Stimulated activated CD8-positive, alpha-beta memory T cell treated with anti-CD3 and anti-CD28 coated beads, Interleukin-15, amount 100 ng/mL, for 1 hour (primary cell): Measurements from ENCODE around the gene MAP2K5.

Experiments used
- DNase-seq: peaks from one replicate; pipeline ENCODE4 v3.0.0-alpha.2; 2020; ENCODE audit warnings: low read depth

MAP2K5 gene

DNA sequence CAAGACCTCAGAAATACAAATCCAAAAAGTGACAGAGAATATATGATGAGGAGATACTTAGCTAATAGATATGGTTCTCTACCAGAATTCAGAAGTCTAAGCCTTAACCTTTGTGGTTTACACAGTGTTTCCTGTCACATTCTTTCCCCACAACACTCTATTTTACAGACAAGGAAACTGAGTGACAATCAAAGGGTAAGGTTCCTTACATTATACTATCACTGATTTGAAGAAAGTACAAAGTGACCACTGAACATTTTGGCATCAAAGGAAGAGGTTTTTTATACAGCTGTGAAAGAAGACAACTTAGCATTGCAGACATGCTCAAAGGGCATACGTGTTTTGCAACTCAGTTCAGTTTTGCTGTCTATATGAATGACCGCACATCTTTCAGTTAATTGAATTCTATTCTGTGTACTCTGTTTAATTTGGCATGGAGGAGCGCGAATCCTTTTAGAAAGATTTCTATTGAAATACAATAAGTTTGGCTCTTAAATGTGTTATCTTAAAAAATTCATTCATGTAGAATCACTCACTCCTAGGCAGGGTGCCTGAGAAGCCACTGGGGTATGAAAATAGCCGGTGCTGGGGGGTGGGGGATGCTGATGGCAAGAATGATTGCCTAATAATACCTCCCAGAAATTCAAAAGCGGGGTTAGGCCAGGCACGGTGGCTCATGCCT, 216.3 kb downstream of the MAP2K5 start:
- DNase-seq = no peak

DNA sequence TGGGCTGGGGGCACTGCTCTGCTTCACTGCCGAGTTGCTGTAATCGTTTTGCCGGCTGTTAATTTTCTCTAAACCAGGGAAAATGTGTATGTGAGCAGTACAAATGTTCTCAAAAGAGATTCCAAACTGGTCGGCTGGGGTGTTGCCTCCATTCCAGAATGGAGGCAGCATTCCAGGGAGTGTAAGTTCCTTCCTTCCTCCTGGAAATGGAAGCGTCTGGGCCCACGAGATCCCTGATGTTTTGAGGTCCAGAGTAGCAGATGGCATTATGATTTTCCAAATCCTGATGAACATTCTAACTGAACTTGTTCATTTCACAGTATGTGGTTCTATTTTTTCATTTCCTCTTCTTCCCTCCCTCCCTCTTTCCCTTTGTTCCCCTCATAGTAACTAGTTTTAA, 218.4 kb downstream of the MAP2K5 start:
- DNase-seq = no peak

DNA sequence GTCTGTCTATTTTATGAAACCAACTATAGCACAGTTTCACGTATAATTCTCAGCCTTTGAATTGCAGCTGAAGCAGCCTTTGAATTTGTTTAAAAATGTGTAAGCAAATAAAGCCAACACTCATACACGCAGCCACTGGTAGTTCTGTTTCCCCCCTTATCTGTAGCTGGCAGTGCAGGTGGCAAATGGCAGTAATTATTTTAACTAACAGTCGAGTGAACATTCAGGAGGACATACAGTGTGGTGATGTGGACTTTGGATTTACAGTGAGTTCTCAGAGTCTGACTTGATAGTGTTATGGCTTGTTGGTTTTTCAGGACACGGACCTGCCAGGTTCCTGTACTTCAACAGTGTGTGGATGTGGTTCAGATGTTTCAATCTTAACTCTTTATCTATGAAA, 218.8 kb downstream of the MAP2K5 start:
- no peak for DNase-seq

DNA sequence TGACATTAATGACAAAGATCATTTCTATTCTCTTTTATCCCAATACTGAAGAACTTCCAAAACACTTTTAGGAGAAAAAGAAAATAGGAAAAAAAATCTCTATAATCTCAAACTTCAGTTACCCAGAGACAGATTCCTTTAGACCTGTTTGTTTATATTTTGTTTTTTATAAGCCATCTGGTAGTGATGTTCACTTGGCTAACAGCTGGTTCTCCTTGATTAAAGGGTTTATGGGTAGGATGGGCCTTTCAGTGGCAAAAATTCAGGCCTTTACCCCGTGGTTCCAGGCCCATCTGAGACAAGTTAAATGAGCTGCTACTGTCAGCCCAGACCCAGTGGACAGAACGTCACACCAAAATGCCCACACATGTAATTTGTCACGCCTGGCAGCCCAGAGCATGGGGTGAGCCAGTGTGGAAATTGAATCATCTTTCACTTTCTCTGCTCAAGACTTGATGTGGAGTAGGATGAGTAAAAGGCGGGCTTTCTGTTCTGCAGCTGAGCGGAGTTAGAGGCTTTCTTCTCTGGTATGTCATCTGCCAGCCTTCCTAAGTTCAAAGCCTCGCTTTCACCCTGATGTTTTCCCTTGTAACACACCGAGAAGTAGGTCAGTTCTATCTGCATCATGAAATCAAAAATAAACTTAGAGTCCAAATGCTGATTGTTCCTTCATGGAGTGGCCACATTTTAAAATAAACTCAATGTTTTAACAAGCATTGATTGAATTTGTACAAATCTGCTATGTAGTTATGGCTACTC, 220.3 kb downstream of the MAP2K5 start:
- DNase-seq = no peak

DNA sequence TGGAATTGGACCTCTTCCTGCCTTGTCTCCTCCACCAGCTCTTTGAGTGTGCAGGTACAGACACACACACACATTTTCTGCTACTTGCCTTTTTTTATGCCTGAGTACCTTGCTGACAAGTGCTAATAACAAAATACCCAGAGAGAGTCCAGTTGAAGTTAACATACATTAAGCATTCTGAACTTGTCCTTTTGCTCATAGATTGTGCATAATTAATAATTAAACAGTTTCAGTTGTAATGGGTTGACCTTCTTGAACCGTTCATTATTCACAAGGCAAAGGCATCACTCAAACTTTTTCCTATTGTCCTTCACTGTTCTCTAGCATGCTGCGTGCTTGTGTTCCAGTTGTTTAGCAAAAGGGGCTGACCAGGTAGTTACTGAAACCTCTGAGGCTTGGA, 223.2 kb downstream of the MAP2K5 start:
- no peak for DNase-seq

DNA sequence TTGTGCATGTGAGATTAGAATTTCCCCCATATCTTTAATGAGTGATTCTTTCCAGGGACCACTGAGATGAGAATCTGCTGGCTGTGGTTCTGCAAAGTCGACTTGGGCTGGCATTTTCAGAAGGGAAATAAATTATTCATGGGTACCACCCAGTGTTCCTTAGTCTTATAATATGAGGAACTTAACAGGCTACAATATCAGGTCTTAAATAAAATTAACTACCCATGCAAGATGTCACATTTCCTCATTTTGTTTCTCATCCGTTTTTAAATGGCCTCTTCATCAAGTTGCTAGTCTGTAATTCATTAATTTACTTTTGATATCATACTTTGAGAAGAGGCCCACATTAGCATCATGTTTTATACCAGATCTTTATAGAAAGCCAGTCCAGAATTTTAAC, 224.5 kb downstream of the MAP2K5 start:
- DNase-seq = no peak

DNA sequence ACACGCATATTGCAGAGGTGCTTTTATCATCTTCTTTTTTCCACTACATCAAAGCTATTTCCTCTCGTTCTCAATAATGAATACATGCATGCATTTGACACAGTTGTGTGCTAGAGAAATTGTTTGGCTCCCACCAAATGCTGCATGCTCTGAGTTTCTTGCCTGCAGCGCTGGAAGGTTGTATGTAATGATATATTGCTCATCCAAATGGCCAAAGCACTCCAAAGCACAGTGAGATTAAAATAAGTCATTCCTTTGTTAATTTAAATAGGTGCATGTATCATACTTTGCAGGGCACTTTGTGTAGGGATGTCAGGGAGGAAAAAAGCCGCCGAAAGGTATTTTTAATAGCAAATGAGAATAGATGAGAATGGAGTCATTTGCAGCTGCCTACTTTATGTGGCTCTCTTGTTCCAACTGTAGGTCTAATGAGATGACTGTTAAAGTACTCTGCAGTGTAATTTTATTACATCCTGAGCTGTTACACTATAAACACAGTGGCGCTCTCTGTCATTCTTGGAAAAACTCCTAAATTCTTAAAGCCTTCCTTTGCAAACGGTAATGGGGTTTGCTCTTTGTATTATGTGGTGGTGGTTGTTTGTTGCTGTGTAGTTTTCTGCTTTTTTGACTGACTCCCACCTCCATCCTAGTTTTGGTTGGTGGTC, 225.9 kb downstream of the MAP2K5 start:
- DNase-seq = no peak

DNA sequence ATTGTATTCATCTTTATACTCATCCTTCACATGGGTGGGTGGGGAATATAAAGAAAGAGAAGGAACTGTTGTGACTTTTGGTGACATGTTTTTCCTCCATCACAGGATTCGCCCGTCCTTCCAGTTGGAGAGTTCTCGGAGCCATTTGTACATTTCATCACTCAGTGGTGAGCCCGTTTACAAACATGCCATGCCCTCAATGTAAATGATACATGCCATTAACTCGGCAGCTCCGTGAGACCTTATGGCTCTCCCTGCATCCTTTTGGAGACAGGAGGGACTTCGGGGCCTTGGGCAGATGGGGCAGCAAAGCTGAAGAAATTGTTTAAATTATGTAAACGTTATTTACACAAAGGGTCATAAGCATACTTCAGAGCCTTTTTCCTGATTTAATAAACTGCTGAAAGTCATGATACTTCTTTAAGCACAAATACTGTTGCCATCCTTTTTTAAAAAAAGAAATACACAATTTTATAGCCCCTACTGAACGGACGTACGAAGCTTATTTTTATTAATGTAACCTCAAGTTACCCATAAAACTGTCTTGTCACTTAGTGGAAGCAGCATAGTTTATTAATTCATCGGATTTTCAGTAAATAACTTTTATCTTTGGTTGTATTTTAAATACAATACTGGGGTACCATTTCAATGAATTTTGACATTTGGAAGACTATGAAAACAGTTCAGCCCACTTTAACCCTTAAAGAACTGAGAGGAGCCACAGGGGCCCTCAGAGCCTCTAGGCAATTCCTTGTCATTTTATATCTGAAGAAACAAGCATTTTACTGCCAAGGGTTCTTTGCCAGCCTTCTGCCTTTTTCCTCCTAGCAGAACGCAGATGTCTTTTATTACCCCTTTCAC, 227.2 kb downstream of the MAP2K5 start:
- DNase-seq = no peak

DNA sequence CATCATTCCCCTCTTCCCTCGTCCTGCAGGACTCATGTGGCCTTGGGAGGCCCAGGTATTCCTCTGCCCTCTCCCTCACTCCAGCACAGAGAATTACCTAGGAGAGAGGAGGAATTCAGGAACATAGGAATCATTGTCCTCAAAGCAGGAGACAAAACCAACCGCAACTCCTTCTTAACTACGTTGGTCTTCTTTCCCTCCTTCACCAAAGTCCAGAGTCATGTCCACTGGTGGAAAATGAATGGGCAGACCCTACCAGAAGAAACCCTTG, 227.8 kb downstream of the MAP2K5 start:
- DNase-seq = no peak

DNA sequence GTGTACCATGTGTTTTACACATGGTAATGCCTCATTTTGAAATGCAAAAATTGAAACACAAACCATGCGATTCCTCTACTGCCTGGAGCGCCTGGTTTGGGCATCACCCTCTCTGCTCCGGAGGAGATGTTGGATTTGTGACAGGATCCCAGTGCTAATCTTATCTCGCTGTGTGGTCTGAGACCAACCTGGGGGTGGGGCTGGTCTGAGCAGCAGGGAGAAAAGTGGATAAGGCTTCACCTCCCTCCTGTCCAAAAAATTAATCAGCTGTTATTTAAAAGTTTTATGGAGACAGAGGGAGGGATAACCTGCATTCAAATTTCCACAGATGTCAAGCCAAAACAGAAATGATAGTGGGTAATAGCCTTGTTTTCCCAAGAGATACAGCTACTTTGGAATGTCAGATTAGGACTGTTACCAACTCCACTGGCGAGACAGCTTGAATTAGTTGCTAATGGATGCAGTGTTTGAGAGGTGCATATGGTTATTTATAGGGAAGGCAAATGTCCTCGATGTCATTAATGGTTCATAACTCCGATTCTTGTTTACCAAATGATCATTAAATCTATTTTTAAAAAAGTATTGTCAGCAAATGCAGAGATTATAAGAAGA, 228.8 kb downstream of the MAP2K5 start:
- no peak for DNase-seq

DNA sequence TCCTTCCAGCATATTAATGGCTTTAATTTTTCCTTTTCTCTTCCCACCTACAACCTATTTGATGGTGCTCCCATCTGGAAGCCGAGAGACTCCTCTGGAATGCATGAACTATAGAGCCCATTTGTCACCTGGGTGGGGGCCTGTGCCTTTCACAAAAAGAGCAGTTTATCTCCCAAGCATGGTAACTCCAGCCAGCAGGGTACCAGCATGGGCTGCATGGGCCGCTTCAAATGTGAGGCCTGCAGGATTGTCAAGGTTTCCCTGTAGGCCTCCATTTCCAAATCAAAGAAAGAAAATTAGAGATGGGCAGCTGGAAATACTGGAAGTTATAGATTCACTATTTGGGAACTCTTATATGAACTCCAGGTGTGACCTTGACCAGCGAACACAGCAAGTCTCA, 232.1 kb downstream of the MAP2K5 start:
- DNase-seq = no peak

DNA sequence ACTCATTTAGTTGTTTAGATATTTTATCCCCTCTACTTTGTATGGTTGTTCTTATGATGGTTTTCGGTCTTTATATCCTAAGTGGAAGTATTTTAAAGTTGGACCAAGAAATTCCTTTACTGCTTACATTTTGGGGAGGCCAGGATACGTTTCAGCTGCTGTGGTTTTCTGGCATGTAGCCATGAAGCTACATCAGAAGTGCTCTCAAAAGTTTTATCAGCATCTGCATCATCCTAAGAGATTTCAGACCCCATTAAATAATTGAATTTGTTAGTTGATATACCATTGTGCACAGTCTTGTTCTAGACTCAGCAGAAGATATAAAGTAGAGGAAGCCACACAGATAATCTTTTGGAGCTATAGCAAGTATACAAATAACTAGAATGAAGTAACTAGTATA, 232.7 kb downstream of the MAP2K5 start:
- no peak for DNase-seq

DNA sequence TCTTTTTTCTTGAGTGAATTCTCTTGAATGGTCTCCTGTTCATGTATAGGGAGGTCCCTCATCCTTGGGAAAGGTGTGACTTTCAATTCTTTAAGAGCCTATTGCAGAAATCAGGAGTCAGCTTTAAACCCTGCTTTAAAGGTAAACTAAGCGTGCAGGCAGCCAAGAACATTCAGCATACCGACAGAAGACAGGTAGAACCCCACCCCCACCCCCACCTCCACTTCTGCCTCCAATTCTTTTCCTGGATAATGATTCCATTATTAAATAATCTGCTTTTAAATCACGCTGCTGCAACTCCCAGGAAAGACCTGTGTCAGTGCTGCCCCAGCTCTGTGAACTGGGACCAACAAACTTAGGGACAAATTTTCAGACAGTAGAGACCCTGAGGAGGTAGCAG, 233.5 kb downstream of the MAP2K5 start:
- no peak for DNase-seq

DNA sequence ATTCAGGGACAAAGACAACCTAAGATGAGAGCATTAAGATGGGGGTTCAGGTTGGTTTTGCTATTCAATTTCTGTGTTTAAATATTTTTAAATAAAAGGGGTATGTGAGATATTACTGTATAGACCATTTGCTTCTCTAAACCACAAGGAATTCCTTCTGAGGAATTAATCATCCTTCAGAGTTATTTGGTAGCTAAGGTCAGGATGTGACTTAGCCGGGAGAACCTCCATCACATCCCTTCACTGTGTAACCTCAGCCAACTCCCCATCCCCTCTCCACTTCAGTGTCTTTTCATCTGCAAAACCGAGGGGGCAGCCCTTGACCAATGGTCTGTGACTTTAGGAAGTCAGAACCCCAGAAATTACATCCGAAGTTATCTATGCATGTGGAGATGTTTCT, 234.1 kb downstream of the MAP2K5 start:
- no peak for DNase-seq

DNA sequence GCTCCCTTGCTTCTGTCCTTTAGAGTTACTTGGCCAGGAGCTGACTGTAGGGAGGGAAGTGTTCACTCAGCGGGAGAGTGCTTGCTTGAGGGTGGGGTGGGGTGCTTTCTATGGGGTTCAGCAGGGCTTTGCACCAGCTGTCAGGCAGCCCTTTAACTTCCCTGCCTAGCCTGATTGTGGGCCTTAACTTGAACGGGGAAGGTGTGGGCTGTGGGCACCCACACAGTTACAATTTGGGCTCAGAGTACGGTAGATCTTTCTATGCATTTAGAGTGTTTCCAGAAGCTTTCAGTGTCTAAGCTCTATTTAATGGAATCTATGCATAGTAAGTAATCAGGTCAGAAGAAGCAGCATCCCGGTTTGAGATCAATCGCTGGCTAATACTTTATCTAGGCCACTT, 234.6 kb downstream of the MAP2K5 start:
- DNase-seq = no peak

DNA sequence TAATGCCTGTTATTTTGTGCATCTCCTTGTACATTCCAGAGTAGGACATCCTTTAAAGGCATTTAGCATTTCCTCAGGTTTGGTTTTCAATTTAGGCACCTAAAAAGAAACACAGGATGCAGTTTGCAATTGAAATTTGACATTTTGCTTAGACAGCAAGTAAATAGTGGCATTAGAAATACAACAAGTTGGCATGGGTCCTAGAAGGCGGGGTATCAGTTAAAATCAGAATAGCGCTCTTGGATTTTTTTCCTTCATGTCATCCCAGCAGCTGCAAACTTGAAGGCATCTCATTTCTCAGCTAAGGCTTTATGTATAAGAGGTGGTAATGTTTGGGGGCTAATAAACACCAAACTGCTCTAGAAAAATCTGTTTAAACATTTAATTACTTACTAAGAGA, 235.3 kb downstream of the MAP2K5 start:
- DNase-seq = no peak

DNA sequence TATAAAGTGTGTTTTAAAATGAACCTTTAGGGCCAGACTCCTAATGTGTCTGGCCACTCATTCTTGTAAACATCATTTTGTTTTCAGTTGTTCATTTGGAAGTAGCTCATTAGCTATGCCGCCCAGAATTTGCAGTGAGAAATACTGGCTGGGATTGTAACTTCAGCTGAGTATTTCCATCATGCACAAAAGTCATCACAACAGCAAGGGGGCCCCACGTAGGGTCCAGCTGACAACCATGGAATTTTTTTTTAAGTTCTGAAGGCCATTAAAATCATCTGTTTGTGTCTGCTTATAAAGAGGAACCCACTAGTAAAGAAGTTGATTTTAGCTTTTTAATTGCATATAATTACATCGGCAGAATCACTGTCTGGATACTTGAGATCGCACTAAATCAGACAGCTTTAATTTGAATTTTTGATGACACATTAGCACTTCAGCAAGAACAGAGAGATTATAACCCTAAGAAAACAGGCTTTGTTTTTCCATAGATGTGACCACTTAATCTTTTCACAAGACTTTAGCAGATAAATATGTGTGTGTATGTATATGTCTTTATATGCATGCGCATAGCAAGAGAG, 236.6 kb downstream of the MAP2K5 start:
- no peak for DNase-seq

DNA sequence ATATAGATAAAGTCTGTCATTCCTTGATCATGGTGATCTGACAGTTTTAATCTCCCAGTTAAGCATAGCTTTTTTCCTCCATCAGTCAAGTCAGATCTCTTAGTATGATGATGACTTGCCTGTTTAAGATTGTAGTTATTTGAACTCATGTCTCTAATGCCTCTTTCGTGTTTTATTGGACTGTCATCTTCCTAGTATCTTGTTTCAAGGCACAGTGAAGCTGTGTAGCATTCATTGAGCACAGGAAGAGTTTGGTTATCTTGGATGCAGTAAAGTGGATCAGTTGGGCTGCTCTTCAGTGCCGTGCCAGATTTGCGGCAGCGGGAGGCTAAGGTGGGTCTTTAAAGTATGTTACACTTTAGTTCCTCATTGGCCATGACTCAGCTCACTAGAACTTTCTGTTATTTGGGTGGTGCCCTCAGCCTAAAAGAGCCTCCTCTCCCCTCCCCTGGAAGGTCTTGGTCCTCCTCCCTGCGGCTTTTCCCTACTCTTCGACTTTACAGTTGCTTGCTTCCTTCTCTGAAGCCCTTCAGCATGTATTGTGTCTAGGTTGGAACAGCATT, 237.1 kb downstream of the MAP2K5 start:
- DNase-seq = no peak

DNA sequence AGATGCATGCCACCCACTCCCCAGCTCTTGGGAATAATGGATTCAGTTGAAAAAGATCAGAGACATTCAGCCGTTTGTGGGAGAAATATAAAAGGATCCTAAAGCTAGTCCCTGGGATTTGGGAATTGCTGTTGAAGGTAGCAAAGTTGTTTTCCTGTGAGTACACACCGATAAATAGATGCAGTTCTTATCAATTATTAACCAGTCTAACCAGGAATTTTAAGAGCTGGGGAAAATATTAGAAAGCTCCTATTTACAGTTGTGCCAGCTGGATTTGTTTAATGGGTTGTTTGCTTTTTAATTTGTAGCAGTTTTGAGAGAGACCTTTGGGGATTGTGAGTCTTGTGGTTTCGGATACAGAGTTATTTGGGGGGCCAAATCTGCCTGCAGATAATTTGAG, 238.6 kb downstream of the MAP2K5 start:
- DNase-seq = no peak

DNA sequence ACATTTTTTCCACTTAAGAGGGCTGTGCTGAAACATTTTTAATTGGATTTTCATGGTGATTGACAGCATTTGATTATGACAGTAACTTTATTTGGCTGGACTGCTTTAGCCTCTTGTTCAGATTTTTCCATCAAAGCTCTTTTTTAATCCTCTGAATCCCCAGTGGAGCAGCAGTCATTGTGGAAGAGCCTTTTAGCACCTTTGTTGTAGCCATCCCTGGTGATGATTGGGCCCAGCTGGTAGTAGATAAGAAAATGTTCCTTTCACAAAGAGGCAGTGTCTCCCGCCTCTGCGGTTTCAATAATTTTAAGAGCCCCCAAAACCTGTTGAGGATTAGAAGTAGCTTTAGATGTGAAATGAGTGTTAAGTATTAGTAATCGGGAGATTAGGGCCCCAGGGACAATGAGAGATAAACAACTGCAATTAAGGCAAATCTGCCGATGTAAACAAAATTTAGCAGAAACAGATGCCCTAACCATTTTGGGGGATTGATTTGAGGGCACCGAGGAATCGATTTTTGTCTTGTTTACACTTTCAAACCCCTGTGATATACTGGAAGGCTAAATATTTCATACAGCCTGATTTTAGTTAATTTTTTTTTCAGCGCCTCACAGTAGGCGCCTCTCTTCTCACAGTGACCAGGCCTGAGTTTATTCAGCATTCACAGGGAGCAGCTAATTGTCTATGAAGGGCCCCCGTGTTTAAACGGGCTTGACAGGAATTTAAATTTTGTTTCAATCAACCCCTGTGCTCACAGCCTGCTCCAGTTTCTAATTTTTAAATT, 239.6 kb downstream of the MAP2K5 start:
- DNase-seq = no peak

DNA sequence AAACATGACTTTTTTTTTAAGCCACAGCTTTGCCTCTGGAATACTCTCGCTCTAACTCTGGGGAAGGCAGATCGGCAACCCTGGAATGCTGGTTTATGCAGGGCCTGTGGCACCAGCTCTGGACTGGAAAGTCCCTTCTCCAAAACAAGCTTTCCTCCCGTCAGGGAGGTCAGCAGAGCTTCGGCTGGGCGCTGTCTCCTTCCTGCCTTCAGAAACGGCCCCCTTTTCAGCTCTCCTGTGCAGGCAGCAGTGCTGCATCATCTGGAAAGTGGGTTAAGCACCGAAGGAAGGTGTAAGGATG, 240.1 kb downstream of the MAP2K5 start:
- no peak for DNase-seq
